Transverse colon (tissue), 4 donors: ENCODE results near the gene MED12L. TPM values are rescaled to one million over a fixed set of nuclear protein-coding genes. Genes with fewer than 3 reads are reported as not detected.

ENCODE experiments used
- DNase-seq: peaks from one replicate; pipeline ENCODE4 v3.0.0-alpha.2; 2019
- H3K27ac ChIP-seq, 4 donors: fragments of 200-600 bp; sonication (generic); 2 replicates each; pipeline ENCODE4 v1.5.1; 2016 to 2018; ENCODE audit warnings: inconsistent platforms in 4 of 4
- H3K27me3 ChIP-seq: fragments of 200-600 bp; sonication (generic); 2 replicates; pipeline ENCODE4 v1.5.1; 2017; ENCODE audit warnings: inconsistent platforms
- H3K36me3 ChIP-seq, 4 donors: fragments of 200-600 bp; sonication (generic); 2 replicates each; pipeline ENCODE4 v1.5.1; 2017 to 2019; ENCODE audit warnings: inconsistent platforms in 4 of 4
- H3K4me1 ChIP-seq, 4 donors: fragments of 200-600 bp; sonication (generic); 2 replicates each; pipeline ENCODE4 v1.5.1; 2017 to 2020; ENCODE audit warnings: inconsistent platforms in 4 of 4
- H3K4me3 ChIP-seq, 4 donors: fragments of 200-600 bp; sonication (generic); 1 replicate in 1 of 4; 2 replicates in 3 of 4; pipeline versions ENCODE4 v1.5.1 to v1.6.1; 2017 to 2019; ENCODE audit warnings: inconsistent platforms in 4 of 4
- H3K9me3 ChIP-seq, 2 donors: fragments of 200-600 bp; sonication (generic); 2 replicates each; pipeline ENCODE4 v1.5.1; 2017 to 2019; ENCODE audit warnings: inconsistent platforms in 2 of 2
- EP300 ChIP-seq: sonication (generic); formaldehyde crosslinking; IDR thresholded peaks from one replicate; pipeline ENCODE4 v1.6.1; 2017; ENCODE audit warnings: antibody characterized with exemption, low read depth
- POLR2A ChIP-seq: fragments of 450-650 bp; IDR thresholded peaks from one replicate; pipeline ENCODE4 v1.6.1; 2016; ENCODE audit warnings: antibody characterized with exemption, mild to moderate bottlenecking, moderate library complexity
- POLR2AphosphoS5 ChIP-seq, 3 donors: sonication (generic); formaldehyde crosslinking; IDR thresholded peaks; one replicate each; pipeline ENCODE4 v1.6.1; 2016; ENCODE audit warnings: antibody characterized with exemption in 3 of 3
- WGBS, 2 donors: methylation state at CpG; one replicate each; pipeline ENCODE4 v1.1.5; 2018; ENCODE audit warnings: low coverage in 1 of 2; 5-methylcytosine and 5-hydroxymethylcytosine counted together
- in situ Hi-C, 4 donors: fragments of 200-750 bp; cut with MboI; loops; one replicate each; pipeline versions ENCODE4 v1.15.0 to v1.15.1; 2017; ENCODE audit warnings: low sequenced_read_pairs in 3 of 4, low pct_ligation_motif_present in 1 of 4, low pct_unique_long_range_greater_than_20kb in 1 of 4
- intact Hi-C: fragments of 100-400 bp; cut with DNase I; formaldehyde crosslinking; loops from one replicate; pipeline ENCODE4 v1.15.1; 2023; ENCODE audit warnings: low total_unique reads
- total RNA-seq, 4 donors: library from RNA; depleted of rRNA; stranded (reverse); fragments of >200 nt; gene quantifications; one replicate each; pipeline ENCODE4 v1.1.0, GENCODE V29; 2016
- TF ChIP-seq, protein P1 (sequence below), 5 experiments: fragments of 200-600 bp in 3 of 5; fragments of 450-650 bp in 2 of 5; sonication (generic) in 3 of 5; IDR thresholded peaks; 1 replicate in 2 of 5; 2 replicates in 3 of 5; pipeline ENCODE4 v1.5.1; 2016 to 2017; ENCODE audit warnings: antibody characterized with exemption in 5 of 5, inconsistent platforms in 3 of 5, mild to moderate bottlenecking in 2 of 5, moderate library complexity in 1 of 5

MED12L gene
- total RNA-seq, 4 donors from 2014 or later = under 0.01 to 8.6 (median 0.64) TPM

- no peaks in the 10 kb centered on the region for H3K36me3 ChIP-seq
- in situ Hi-C loops = no loop called here
- no peaks in the 10 kb centered on the region for H3K9me3 ChIP-seq
- TF ChIP-seq EP300 (no peak), POLR2A (no peak)
- TF ChIP-seq, protein P1, sequence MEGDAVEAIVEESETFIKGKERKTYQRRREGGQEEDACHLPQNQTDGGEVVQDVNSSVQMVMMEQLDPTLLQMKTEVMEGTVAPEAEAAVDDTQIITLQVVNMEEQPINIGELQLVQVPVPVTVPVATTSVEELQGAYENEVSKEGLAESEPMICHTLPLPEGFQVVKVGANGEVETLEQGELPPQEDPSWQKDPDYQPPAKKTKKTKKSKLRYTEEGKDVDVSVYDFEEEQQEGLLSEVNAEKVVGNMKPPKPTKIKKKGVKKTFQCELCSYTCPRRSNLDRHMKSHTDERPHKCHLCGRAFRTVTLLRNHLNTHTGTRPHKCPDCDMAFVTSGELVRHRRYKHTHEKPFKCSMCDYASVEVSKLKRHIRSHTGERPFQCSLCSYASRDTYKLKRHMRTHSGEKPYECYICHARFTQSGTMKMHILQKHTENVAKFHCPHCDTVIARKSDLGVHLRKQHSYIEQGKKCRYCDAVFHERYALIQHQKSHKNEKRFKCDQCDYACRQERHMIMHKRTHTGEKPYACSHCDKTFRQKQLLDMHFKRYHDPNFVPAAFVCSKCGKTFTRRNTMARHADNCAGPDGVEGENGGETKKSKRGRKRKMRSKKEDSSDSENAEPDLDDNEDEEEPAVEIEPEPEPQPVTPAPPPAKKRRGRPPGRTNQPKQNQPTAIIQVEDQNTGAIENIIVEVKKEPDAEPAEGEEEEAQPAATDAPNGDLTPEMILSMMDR (IDR thresholded peaks at IDR 0.05) = no peak
- H3K27ac ChIP-seq = peak overlapping the region in 2 of 4 donors; percentile 32
- no peaks in the 10 kb centered on the region for H3K27me3 ChIP-seq
- intact Hi-C loops = no loop called here
- 70 to 77% methylated on average over 3 of the region's 3 CpGs for WGBS, 2 donors
- DNase-seq = no peak
- peaks cover 0 to 3% (median 0%) of the 10 kb centered on the region in 4 donors for H3K4me1 ChIP-seq
- H3K4me3 ChIP-seq = no peak overlapping the region
Observed at GRCh38 chr3:151204530-151205402, 119.3 kb downstream of the MED12L start.

DNA sequence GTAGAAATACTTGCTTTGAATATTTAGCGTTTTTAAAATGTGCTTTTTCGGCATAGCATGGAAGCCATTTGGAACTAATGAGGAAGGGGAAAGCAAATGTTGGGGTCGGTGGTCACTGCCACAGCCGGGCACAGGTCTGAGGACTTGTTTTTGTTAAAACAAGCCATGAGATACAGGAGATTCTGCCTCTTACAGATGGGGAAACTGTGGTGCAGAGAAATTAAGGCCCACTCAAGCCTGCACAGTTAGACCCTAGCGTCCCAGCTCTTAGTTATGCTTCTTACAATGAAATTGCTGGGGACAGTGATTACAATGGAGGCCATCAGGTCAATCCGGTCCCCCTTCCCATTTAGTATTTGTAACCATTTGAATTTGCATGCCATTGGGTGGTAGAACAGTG is 120.0 kb downstream of the MED12L start:
- Histone ChIP-seq H3K9me3 (no peaks in the 10 kb centered on the region), H3K4me3 (no peak overlapping the region), H3K36me3 (no peaks in the 10 kb centered on the region), H3K27me3 (no peaks in the 10 kb centered on the region), H3K27ac (peak overlapping the region in 1 of 4 donors; percentile 32), H3K4me1 (peaks cover 0 to 6% (median 3%) of the 10 kb centered on the region in 4 donors)
- no peak for DNase-seq
- intact Hi-C loops = no loop called here
- TF ChIP-seq POLR2A (no peak), EP300 (no peak), POLR2AphosphoS5 (IDR thresholded peaks at IDR 0.05) (no peak)
- TF ChIP-seq, protein P1 (IDR thresholded peaks at IDR 0.05) = no peak
- WGBS, 2 donors = 87 to 89% methylated on average over 6 of the region's 6 CpGs
- in situ Hi-C loops = no loop called here

- no peaks in the 10 kb centered on the region for H3K27me3 ChIP-seq
- H3K27ac ChIP-seq = no peak overlapping the region
- no peak for DNase-seq
- no peaks in the 10 kb centered on the region for H3K36me3 ChIP-seq
- H3K4me1 ChIP-seq = peaks cover 0 to 13% (median 8%) of the 10 kb centered on the region in 4 donors
- no peak overlapping the region for H3K4me3 ChIP-seq
- TF ChIP-seq POLR2AphosphoS5 (IDR thresholded peaks at IDR 0.05) (no peak), POLR2A (no peak), EP300 (no peak)
- TF ChIP-seq, protein P1 (IDR thresholded peaks at IDR 0.05) = no peak
- in situ Hi-C loops = no loop called here
- WGBS, 2 donors = 70 to 81% methylated on average over 3 of the region's 3 CpGs
- intact Hi-C loops = no loop called here
- H3K9me3 ChIP-seq = no peaks in the 10 kb centered on the region
Observed at GRCh38 chr3:151206201-151206600, 120.7 kb downstream of the MED12L start.

DNA sequence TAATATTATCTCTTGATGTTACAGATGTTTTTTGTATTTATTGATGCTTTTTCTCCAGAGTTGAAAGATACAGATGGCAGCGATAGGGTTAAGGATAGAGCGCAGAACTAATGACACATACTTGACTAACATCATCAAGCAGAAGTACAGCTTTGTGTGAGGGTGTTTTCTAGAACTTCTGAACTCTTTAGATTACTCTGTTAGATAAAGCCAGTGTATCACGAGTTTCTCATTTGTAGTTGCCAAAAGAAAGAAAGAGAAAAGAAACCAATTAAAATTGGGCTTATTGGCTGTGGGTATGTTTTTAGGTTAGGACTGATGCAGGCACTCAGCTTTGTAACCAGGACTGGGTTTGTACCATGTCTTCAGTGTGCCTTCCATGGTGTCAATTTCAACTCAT is 124.2 kb downstream of the MED12L start:
- TF ChIP-seq POLR2AphosphoS5 (IDR thresholded peaks at IDR 0.05) (no peak), POLR2A (no peak), EP300 (no peak)
- TF ChIP-seq, protein P1 (IDR thresholded peaks at IDR 0.05) = no peak
- no peak for DNase-seq
- H3K36me3 ChIP-seq = no peaks in the 10 kb centered on the region
- H3K27ac ChIP-seq = no peak overlapping the region
- in situ Hi-C loops (loop anchor here in 1 of 4 donors (10.0 kb wide), 1 partner anchor 45 kb away; no protein-coding TSS in a partner anchor), intact Hi-C loops (no loop called here)
- no peak overlapping the region for H3K4me3 ChIP-seq
- no peaks in the 10 kb centered on the region for H3K27me3 ChIP-seq
- peaks cover 0 to 17% (median 8%) of the 10 kb centered on the region in 4 donors for H3K4me1 ChIP-seq
- H3K9me3 ChIP-seq = no peaks in the 10 kb centered on the region
- 75 to 81% methylated on average over 3 of the region's 3 CpGs for WGBS, 2 donors
